Dermis microvascular lymphatic vessel endothelial cell (primary cell): ENCODE measurements around the gene SSBP3. TPM values are rescaled to one million over a fixed set of nuclear protein-coding genes. Genes with fewer than 3 reads are reported as not detected.
"Not testable (repeated sequence)": the region's sequence is repeated elsewhere in the genome, so short reads cannot be mapped to it uniquely, and the experiment has no call there.

ENCODE experiments used
- DNase-seq, 2 donors: peaks; one replicate each; pipeline versions ENCODE4 v3.0.0 to v3.0.0-alpha.2; 2010; ENCODE audit warnings: low read depth in 2 of 2
- total RNA-seq: library from RNA; depleted of rRNA; stranded (reverse); fragments of >200 nt; gene quantifications from 2 replicates; pipeline ENCODE4 v1.2.1, GENCODE V29; 2014

Gene SSBP3
- total RNA-seq = 8.7 and 12.0 TPM in 2 replicates

DNA sequence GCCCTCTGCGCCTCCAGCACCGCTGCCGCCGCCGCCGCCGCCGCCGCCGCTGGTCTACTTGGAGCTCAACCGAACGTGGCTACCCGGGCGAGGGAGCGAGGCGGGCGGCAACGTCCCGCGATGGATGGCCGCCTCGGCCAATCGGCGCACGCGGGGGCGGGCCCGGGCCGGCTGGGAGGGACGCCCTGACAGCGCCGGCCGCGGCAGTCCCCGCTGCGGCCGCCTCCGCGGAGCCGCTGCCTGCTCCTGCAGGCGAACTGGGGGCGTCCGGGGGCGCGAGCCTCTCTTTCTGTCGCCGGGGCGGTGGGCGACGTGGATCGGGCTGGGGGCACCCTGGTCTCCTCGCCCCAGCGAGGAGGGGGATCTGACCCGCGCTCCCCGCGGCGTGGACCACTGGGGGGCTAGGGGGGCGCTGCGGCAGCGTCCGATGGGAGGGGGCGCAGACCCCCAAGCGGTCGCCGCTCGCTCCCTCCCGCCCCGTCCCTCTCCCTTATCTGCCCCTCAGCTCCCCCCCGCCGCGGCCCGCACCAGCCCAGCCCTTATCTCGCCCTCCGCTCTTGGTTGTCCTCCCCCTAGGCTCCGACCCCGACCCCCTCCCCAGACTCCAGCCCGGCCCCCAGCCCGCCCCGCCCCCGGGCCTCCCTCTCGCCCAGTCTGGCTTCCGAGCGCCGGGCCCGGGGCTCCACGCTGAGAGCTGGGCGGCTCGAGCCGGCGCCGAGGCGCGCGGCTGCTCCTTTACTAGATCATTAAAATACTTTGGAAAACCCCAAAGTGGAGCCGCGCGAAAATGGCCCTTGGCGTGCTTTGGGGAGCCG, at the start of gene SSBP3:
Gene SSBP3, minus strand, starts transcription at position 56 of the 815 bp plus-strand sequence.
- DNase-seq = peak; percentile 76 to 96

DNA sequence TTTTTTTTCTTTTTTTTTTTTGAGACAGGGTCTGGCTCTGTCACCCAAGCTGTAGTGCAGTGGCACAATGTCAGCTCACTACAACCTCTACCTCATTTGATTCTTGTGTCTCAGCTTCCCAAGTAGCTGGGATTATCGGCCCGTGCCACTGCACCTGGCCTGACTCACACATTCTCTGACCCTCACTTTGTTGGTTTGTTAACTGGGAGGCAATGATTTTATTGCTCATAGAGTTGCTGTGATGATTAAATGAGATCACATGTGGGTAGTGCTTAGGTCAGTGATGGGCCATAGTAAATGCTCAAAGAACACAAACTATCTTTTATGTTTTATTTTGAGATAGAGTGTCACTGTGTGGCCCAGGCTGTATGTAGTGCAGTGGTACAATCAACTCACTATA, 47.3 kb upstream of the SSBP3 start:
- DNase-seq = no peak

DNA sequence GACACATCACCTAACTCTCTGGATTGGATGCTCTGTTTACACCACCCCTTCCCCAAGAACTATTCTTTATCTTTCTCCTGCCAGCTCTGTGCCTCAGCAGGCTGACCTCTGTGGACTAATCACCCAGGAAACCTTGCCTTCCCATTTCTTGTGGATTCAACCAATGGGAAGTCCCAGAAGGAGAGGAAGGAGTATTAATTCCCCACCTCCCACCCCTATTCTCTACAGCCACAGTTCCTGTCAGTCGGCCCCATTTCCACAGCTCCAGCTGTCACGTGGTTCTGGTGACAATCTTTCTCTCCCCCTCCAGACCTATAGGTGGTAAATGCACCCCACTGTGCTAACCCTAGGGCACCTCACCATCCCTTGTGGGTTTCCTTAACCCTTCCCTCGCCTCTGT, 46.8 kb upstream of the SSBP3 start:
- no peak for DNase-seq

DNA sequence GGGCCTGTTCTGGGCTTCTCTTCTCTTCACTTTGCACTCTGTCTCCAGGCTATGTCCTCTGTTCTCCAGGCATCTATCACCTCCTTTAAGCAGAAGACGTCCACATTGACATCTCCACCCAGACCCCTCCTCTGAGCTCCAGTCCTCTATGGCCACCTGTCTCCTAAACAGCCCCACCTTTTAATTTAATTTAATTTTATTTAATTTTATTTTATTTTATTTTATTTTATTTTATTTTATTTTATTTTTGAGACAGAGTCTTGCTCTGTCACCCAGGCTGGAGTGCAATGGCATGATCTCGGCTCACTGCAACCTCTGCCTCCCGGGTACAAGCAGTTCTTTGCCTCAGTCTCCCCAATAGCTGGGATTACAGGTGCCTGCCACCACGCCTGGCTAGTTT, 43.2 kb upstream of the SSBP3 start:
- DNase-seq = not testable (repeated sequence)

DNA sequence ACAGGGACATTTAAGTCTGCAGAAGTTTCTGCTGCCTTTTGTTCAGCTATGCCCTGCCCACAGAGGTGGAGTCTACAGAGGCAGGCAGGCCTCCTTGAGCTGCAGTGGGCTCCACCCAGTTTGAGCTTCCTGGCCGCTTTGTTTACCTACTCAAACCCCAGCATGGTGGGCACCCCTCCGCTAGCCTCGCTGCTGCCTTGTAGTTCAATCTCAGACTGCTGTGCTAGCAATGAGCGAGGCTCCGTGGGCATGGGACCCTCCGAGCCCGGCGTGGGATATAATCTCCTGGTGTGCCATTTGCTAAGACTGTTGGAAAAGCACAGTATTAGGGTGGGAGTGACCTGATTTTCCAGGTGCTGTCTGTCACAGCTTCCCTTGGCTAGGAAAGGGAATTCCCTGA, 42.6 kb upstream of the SSBP3 start:
- DNase-seq = not testable (repeated sequence)

DNA sequence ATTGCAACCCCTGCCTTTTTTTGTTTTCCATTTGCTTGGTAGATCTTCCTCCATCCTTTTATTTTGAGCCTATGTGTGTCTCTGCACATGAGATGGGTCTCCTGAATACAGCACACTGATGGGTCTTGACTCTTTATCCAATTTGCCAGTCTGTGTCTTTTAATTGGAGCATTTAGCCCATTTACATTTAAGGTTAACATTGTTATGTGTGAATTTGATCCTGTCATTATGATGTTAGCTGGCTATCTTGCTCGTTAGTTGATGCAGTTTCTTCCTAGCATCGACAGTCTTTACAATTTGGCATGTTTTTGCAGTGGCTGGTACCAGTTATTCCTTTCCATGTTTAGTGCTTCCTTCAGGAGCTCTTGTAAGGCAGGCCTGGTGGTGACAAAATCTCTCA, 40.9 kb upstream of the SSBP3 start:
- DNase-seq = not testable (repeated sequence)

DNA sequence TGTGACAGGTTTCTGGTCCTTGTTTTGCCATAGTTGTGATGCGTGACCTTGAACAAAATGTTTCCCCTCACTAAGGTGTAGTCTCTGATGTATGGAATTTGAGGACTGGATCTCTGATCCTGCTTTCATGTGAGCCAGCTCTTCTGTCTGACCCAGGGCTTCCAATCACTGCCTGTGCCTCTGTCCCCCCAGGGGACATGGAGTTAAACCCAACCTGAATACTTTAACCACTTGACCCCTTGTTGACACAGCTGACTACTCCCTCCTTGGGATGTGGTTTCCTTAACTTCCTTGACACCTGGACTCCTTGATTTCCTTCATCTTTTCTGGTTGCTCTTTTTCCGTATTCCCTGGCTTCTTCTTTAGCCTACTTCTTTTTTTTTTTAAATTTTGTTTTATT, 36.0 kb upstream of the SSBP3 start:
- DNase-seq = no peak

DNA sequence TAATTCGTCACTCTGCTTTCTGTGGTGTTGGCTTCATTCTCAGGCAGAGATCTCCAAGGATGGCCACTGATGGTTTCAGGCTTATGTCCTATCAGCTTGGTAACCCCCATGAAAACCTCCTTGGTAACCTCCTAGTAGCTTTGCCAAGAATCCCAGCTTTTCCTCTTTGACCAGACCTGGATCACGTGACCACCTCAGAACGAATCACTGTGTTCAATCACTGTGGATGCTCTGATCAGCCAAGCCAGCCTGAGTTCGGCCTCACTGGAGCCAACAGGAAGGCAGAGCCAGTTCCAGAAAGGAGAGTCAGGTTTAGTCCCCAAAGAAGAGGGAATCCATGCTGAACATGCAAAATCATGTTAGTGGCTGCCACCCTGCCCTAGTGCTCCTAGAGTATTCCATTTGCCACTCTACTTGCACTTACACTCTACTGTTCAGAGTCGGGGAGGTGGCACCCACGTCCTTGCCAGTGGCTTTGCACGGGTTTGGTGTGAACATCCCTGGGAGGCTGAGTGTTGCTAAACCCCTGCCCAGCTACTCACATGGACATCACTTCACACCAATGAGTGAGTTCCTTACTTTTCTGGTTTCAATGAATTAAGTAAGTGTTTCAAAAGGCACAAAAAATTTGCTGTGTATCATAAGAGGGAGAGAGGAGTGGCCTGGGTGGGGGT, 33.5 kb upstream of the SSBP3 start:
- no peak for DNase-seq

DNA sequence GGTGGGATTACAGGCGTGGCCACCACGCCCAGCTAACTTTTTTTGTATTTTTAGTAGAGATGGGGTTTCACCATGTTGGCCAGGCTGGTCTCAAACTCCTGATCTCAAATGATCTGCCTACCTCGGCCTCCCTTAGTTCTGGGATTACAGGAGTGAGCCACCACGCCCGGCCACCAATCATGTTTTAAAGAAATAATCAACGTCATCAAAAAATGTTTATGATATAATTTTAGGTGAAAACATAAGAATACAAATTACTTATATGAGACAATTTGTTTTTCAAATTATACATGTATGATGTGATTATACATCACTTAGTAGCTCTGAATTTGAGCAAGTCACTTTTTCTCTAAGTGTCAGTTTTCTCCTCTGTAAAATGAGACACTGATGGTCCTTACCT, 31.6 kb upstream of the SSBP3 start:
- no peak for DNase-seq

DNA sequence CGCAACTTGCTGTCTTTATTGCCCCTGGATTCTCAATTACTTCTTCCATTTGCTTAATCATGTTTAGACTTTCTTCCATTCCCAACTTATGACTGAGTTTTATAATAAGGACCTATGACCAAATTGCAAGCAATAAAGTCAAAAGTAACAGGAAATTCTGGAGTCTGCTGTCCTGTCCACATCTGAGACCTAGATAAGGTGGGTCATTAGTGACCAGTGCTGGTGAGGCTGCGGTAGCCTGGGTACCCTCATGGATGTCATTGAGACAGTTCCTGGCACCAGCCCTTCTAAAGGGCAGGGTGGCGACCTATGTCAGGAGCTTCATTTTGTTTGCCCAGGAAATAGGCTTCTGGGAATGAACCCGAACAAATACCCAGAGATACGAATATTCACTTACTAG, 30.6 kb upstream of the SSBP3 start:
- no peak for DNase-seq

DNA sequence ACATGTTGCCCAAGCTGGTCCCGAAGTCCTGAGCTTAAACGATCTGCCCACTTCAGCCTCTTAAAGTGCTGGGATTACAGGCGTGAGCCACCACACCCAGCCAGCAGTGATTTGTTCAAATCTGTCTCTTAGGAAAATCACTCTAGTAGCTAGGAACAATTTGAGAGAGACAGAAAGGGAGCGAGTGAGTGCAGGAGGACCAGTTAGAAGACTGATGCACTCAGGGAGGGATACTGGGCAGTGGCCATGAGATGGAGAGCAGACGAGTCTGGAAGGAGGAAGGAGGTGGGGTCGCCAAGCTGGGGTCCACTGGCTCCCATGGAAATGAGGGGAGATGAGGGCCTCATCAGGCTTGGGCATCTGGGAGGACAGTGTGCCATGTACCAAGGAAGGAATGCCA, 23.6 kb upstream of the SSBP3 start:
- no peak for DNase-seq

DNA sequence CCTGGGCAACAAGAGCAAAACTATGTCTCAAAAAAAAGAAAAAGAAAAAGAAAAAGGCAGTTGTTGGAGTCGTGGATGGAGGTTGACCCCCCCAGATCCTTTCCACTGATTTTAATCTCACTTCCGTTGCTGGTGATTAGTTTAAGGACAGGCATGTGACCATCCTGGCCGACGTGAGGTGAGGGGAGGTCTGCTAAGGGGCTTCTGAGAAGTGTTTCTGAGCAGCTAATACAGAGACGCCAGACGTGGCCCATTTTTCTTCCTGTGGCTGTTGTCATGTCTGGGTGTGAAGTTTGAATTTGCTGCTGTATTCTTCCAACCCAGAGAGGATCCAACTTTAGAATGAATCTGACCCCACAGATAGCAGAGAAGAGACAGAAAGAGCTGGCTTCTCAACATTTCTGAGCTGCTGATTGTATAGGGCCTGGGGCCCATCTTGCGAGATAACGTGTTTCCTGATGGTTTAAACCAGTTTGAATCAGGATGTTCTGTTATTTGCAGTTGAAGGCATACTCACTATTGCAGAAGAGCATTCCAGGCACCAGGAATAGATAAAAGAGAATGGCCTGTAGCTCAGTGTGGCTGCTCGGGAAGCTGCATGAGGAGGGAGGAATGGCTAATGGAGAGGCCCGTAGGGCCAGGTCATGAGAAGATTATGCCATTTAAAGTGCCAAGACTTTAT, 22.8 kb upstream of the SSBP3 start:
- no peak for DNase-seq

DNA sequence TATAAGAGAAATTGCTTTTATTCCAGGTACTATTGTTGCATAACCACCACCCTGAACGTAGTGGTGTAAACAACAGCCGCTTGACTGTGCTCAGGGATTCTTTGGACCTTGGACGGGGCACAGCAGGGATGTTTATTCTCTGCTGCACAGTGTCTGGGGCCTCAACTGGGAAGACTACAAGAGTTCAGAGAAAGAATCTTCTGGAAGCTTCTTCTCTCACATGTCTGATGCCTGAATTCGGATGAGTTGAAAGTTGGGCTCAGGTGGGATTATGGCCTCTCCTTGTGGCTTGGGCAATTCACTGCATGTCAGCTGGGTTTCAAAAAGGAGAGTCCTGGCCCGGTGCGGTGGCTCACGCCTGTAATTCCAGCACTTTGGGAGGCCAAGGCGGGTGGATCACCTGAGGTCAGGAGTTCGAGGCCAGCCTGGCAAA, 19.0 kb upstream of the SSBP3 start:
- DNase-seq = no peak

DNA sequence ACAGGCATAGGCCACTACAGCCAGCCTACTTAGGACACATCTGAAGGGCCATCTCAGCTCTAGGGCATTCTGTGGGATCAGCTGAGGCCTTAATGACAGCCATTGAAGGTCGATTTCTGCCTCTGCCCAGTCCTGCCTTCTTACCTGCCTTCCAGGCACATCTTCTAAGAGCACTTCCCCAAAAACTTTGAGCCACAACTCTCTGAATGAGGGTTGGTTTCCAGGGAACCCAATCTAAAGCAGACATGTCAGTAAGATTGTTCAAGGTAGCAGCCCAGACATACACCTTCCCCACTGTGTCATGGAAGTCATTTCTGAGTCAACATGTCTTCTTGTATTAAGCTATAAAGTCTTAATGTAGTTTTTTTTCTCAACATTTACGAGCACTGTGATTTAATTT, 18.2 kb upstream of the SSBP3 start:
- no peak for DNase-seq

DNA sequence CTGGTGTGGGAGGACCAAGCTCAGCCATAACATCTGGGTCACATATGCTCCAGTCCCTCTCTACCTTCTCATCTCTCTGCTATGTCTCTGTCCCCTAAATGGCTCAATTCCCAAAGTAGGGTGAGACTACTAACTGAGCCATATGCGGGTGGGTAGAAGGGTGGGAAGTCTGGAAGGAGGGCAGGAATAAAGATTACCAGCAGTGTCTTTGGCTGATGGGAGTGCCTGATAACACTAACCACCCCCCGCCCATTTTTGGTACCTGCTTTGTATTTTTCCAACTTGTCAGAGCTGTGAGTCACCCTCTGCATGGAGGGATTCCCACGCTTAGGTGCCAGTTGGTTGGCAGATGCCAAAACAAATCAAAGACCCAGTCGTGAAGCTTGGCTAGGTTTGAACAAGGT, 14.9 kb upstream of the SSBP3 start:
- DNase-seq = peak in 1 of 2 donors; percentile 34

DNA sequence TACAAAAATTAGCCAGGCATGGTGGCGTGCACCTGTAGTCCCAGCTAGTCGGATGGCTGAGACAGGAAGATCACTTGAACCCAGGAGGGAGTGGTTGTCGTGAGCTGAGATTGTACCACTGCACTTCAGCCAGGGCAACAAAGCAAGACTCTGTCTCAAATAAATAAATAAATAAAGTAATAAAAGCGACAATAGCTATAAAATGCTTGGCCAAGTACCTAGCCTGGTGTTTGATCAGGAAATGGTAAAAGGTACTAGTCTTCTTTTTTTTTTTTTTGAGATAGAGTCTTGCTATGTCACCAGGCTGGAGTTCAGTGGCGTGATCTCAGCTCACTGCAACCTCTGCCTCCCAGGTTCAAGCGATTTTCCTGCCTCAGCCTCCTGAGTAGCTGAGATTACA, 12.4 kb upstream of the SSBP3 start:
- DNase-seq = not testable (repeated sequence)

DNA sequence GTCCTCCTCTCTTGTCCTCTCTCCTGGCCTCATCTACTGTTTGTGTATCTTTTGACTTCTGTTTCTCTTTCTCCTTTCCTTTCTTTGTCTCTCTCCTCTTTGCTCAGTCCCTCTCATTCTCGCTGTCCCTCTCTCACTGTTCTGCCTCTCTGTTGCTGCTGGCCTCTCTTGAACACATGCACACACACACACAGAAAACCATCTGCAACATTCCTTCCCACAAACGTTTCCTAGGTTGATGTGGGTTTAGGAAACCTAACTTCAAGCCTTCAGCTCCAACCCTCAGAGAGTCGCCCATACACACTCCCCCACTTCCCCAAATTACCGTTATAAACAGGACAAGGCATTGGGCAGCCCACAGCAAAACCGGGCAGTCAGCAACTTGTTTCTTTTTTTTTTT, 10.9 kb upstream of the SSBP3 start:
- DNase-seq = no peak

DNA sequence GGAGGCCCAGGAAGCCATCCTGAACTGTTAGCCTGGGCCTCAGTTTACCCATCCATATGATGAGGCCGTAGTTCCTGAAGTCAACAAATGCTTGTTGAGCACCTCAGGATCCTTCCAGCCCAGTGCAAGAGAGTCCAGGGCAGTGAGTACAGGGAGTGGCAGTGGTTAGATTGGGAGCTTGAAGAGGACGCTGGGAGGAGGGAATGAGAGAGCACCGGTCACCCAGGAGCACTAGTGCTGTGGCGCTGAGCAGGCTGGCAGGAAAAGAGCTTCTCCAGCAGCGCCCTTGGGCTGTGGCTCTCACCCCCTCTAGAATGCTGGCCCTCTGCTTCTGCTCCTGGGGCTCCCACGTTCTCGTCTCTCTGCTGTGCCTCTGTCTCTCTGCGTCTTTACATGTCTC, 10.2 kb upstream of the SSBP3 start:
- DNase-seq = no peak

DNA sequence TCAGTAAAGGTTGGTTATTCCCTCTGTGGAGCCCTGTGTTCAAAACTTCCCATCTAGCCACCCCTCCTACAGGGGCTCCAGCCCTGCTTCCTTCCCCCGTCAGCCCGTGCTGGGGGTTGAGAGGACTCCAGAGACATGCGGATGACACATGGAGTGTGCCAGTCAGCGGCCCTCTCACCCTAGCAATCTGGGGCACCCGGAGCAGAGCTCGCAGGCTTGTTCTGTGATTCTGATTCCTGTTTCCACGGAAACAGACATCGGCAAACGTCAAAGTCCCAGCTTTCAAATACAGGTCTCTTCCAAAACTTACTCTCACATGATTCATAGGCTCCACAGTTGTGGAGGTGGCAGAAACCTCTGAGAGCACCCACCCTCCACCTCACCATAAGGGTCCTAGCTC, 9.8 kb upstream of the SSBP3 start:
- no peak for DNase-seq

DNA sequence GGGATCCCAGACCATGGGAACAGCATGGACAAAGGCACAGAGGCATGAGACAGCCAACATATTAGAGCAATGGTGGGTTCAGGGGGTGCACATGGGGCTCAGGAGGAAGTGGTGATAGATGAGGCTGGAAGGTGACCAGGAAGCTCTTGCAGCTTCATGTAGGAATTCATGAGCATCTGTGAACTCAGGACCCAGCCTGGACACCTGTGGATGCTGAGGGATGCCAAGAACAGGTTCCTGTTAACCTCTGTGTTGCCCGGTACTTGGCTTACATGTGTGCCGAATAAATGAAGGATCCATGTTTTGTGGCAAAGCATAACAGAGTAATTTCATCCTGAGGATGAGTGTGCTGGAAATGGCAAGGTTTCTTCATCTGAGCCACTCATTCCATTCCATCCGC, 9.3 kb upstream of the SSBP3 start:
- no peak for DNase-seq

DNA sequence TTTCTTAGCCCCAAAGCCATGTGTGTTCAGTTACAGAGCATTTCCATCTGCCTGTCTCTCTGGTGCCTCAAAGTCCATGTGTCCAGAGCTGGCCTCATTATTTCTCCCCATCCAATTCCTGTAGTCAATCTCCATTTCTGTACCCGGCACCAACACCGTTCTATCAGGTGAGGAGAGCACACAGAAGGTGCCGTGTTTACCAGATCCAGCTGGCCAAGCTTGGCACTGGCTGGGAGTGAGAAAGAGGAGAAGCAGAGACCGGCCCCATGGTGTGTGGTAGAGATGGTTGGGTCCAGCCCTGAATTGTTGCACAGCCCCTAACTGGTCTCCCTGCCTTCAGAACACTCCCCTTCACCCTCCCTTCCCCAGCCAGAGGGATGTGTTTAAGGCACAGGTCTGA, 7.5 kb upstream of the SSBP3 start:
- DNase-seq = no peak

DNA sequence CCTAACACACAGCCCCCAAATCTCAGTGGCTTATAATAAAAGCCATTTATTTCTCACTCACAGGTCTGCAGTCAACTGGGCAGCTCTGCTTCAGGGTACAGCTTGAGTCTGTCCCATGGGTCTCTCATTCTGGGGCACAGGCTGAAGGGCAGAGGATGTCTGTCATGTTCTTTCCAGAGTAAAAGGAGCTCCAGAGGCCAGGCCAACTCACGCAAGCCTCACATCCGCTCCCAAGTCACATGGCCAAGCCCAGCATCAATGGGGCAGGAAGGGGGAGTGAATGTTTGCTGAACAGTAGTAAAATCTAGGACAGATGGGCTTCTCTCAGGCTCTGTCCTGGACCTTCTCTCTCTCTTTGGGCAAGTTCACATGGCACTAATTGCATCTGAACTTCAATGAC, 7.1 kb upstream of the SSBP3 start:
- peak; percentile 73 to 83 for DNase-seq

DNA sequence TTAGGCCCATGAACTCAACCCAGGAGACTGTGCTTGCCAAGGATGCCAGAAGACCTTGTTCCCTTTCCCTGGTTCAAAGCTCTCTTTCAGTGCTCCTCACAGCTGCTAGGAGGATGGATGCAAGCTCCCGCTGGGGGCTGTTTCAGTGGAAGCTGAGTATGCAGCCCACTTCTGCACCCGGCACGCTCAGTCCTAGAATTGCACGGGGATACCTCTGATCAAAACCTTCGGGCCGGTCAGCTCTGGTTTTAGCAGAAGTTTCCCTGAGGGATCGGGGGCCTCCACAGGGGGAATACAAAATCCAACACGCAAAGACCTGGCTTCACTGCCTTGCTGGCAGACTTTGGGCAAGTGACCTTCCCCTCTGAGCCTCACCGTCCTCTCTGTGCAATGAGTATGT, 4.2 kb upstream of the SSBP3 start:
- DNase-seq = no peak
